CD4-positive, alpha-beta T cell (primary cell): ENCODE measurements around the gene NGF. TPM values are rescaled to one million over a fixed set of nuclear protein-coding genes. Genes with fewer than 3 reads are reported as not detected.

Experiments used
- ATAC-seq: fragments of 200-7000 bp; cut with Tn5 transposase; one replicate; pipeline ENCODE4 v1.10.0; 2022; ENCODE audit warnings: mild to moderate bottlenecking; ENCODE audit not compliant: poor library complexity
- CTCF ChIA-PET: fragments of 350-600 bp; sonication (Branson Sonifier 250); formaldehyde crosslinking; loops from one replicate; lab custom pipeline; 2021; ENCODE audit warnings: antibody characterized with exemption, inconsistent platforms; lab: Charles Lee
- POLR2A ChIA-PET: fragments of 350-600 bp; sonication (Branson Sonifier 250); formaldehyde crosslinking; loops from one replicate; lab custom pipeline; 2021; ENCODE audit warnings: antibody characterized with exemption, inconsistent platforms; lab: Charles Lee
- DNase-seq, 14 experiments: peaks; one replicate each; pipeline ENCODE4 v3.0.0-alpha.2; 2013 to 2020; ENCODE audit warnings: mixed read lengths in 2 of 14
- H3K27ac ChIP-seq, 2 donors: one replicate each; pipeline versions ENCODE4 v1.5.1 to v1.7.0; 2013; ENCODE audit warnings: low read length in 2 of 2, low read depth in 1 of 2, mild to moderate bottlenecking in 1 of 2
- H3K27me3 ChIP-seq, 2 experiments: 1 replicate in 1 of 2; 2 replicates in 1 of 2; pipeline versions ENCODE4 v1.6.1 to v1.7.0; 2013; ENCODE audit warnings: low read length in 2 of 2, control low read depth in 1 of 2, mild to moderate bottlenecking in 1 of 2, moderate library complexity in 1 of 2; ENCODE audit not compliant: insufficient read depth in 2 of 2, control insufficient read depth in 1 of 2
- H3K36me3 ChIP-seq: one replicate; pipeline ENCODE4 v1.6.1; 2013; ENCODE audit warnings: low read length, control low read depth; ENCODE audit not compliant: insufficient read depth
- H3K4me1 ChIP-seq: one replicate; pipeline ENCODE4 v1.6.1; 2013; ENCODE audit warnings: low read length, control low read depth; ENCODE audit not compliant: insufficient read depth
- H3K4me3 ChIP-seq: one replicate; pipeline ENCODE4 v1.5.1; 2013; ENCODE audit warnings: mild to moderate bottlenecking, low read length, moderate library complexity
- H3K9me3 ChIP-seq, 2 experiments: 1 replicate in 1 of 2; 2 replicates in 1 of 2; pipeline versions ENCODE4 v1.6.1 to v1.7.0; 2013; ENCODE audit warnings: low read length in 2 of 2, mild to moderate bottlenecking in 2 of 2, control low read depth in 1 of 2, moderate library complexity in 1 of 2; ENCODE audit not compliant: control insufficient read depth in 1 of 2, insufficient read depth in 1 of 2
- H3K27ac Mint-ChIP-seq: one replicate; pipeline ENCODE4 v1.8.0; 2020; ENCODE audit warnings: mixed read lengths
- H3K27me3 Mint-ChIP-seq: one replicate; pipeline ENCODE4 v1.8.0; 2021; ENCODE audit warnings: mixed read lengths
- H3K36me3 Mint-ChIP-seq: one replicate; pipeline ENCODE4 v1.8.0; 2021; ENCODE audit warnings: low read depth, mixed read lengths
- H3K4me1 Mint-ChIP-seq: one replicate; pipeline ENCODE4 v1.8.0; 2021; ENCODE audit warnings: low read depth, mixed read lengths
- H3K4me3 Mint-ChIP-seq: one replicate; pipeline ENCODE4 v1.8.0; 2020; ENCODE audit warnings: mild to moderate bottlenecking, mixed read lengths
- H3K9me3 Mint-ChIP-seq: one replicate; pipeline ENCODE4 v1.8.0; 2020; ENCODE audit warnings: mixed read lengths
- CTCF ChIP-seq: fragments of 200-600 bp; IDR thresholded peaks from one replicate; pipeline ENCODE4 v1.8.0; 2022; ENCODE audit warnings: antibody characterized with exemption, mild to moderate bottlenecking
- intact Hi-C, 2 experiments: fragments of 100-400 bp; cut with DNase I in 1 of 2; cut with micrococcal nuclease in 1 of 2; formaldehyde crosslinking; loops; one replicate each; pipeline versions ENCODE4 v1.15.1 to v1.9.0; 2023 to 2025; cut with DNase I, micrococcal nuclease
- total RNA-seq, 174 experiments: library from RNA in 2 of 174; stranded (reverse) in 2 of 174; gene quantifications; one replicate each; pipeline ENCODE4 v1.2.3 and lab custom pipeline; 2021 to 2026

Gene NGF
- total RNA-seq, 2 experiments from 2014 or later = not detected

GRCh38 chr1:115323366-115324004 is 14.6 kb downstream of the NGF start:
- intact Hi-C loops = no loop called here
- Histone ChIP-seq H3K27ac (no peak overlapping the region), H3K4me3 (no peak overlapping the region), H3K27me3 (peaks cover 4 to 7% of the 10 kb centered on the region in 2 experiments), H3K9me3 (no peaks in the 10 kb centered on the region), H3K4me1 (no peaks in the 10 kb centered on the region), H3K36me3 (no peaks in the 10 kb centered on the region)
- ChIA-PET POLR2A (no interaction called here), CTCF (no interaction called here)
- Mint-ChIP-seq H3K4me3 (no peak overlapping the region), H3K36me3 (no peaks in the 10 kb centered on the region), H3K4me1 (no peaks in the 10 kb centered on the region), H3K27me3 (peaks cover 15% of the 10 kb centered on the region), H3K9me3 (no peaks in the 10 kb centered on the region), H3K27ac (no peak overlapping the region)
- ATAC-seq = no peak
- DNase-seq = no peak
- no peak for TF ChIP-seq CTCF

DNA sequence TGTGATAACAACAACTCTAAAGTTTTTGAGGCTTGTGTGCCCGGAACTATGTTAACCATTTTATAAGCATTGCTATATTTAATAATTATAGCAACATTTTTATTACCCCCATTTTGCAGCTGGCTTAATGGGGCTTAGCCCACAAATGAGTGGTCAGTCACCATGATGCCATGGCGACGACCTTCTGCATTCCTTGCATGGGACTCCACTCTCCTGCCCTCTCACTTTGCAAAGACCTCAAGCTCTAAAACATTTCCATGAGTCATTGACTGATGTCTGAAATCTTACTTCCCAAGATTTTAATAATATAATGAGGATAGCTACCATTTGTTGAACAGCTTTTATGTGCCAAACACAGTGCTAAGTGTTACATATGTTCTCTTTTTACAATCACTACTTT is 15.4 kb downstream of the NGF start:
- intact Hi-C loops = no loop called here
- POLR2A ChIA-PET = no interaction called here
- Mint-ChIP-seq H3K4me1 (no peaks in the 10 kb centered on the region), H3K9me3 (no peaks in the 10 kb centered on the region), H3K36me3 (no peaks in the 10 kb centered on the region), H3K27me3 (peaks cover 22% of the 10 kb centered on the region), H3K4me3 (no peak overlapping the region), H3K27ac (no peak overlapping the region)
- no peak overlapping the region for H3K4me3 ChIP-seq
- H3K36me3 ChIP-seq = no peaks in the 10 kb centered on the region
- H3K27ac ChIP-seq = no peak overlapping the region
- no peaks in the 10 kb centered on the region for H3K4me1 ChIP-seq
- TF ChIP-seq CTCF = no peak
- peaks cover 3 to 4% of the 10 kb centered on the region in 2 experiments for H3K27me3 ChIP-seq
- H3K9me3 ChIP-seq = no peaks in the 10 kb centered on the region
- no peak for DNase-seq
- no peak for ATAC-seq
- CTCF ChIA-PET = no interaction called here

GRCh38 chr1:115320377-115320776 is 17.7 kb downstream of the NGF start:
- POLR2A ChIA-PET = no interaction called here

More at GRCh38 chr1:115320377-115320776, 17.7 kb downstream of the NGF start:
- Mint-ChIP-seq H3K4me3 (no peak overlapping the region), H3K4me1 (no peaks in the 10 kb centered on the region), H3K27ac (no peak overlapping the region), H3K9me3 (no peaks in the 10 kb centered on the region), H3K27me3 (peaks cover 17% of the 10 kb centered on the region), H3K36me3 (no peaks in the 10 kb centered on the region)
- CTCF ChIA-PET = no interaction called here
- TF ChIP-seq CTCF = no peak
- no peak overlapping the region for H3K27ac ChIP-seq
- H3K27me3 ChIP-seq = peaks cover 0 to 9% of the 10 kb centered on the region in 2 experiments
- no peak overlapping the region for H3K4me3 ChIP-seq
- no peaks in the 10 kb centered on the region for H3K4me1 ChIP-seq
- intact Hi-C loops = no loop called here
- DNase-seq (no peak), ATAC-seq (no peak)
- no peaks in the 10 kb centered on the region for H3K9me3 ChIP-seq
- no peaks in the 10 kb centered on the region for H3K36me3 ChIP-seq
